ENCODE measurements around the gene IL18BP.

The IL18BP gene

DNA sequence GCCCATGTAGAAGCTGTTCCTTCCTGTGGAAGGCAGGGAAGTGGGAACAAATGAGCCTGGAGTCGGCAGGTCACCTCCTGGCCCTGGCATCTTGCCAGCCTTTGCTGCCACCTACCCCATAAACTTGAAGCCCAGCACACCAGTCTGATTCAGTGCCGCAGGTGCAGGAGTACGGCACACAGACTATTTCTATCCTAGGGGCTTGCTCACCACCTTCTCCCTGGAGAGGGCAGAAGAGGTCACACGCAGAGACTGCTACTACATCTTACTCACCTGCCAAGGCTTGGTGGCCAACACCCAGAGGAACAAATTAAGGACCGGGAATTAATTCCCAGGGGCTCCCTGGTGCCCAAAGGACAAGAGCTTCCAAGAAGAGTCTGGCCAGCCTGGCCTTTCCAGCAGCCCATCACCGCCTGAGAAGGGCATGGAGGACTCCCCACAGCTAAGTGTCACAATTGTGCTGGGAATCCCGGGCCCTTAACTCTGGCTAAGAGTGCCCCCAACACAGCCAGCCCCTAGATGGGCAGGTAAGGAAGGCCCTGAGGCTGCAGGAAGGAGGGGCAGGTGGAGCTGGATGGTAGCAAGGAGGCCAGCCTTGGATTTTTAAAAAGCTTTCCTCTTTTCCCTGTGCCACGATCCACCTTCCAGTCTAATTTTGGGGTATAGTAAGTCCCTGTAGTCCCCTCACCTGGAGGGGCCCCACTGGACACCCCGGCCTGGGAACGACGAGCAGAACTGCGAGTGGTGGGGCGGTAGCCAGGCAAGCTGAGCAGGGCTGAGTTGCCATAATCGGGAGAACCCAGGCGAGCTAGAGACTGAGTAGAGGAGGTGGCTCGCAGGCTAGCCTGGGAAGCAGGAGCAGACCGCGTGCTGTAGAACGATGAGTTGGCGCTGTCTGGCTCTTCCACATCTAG lies 6.9 kb downstream of the IL18BP start:
- no peaks in the 10 kb centered on the region for H3K4me1 ChIP-seq (ENCODE audit: control insufficient read depth, insufficient read depth, low read length)
- no peak overlapping the region for H3K4me3 ChIP-seq (ENCODE audit: low read depth, low read length)
- H3K36me3 ChIP-seq (ENCODE audit: control insufficient read depth, insufficient read depth, low read length) = peaks cover 78% of the 10 kb centered on the region
- H3K9me3 ChIP-seq (ENCODE audit: control insufficient read depth, insufficient read depth, low read length) = no peaks in the 10 kb centered on the region
- H3K27me3 ChIP-seq (ENCODE audit: control insufficient read depth, insufficient read depth, low read length) = no peaks in the 10 kb centered on the region
- H3K9ac ChIP-seq (ENCODE audit: low read depth, low read length) = no peak overlapping the region

GRCh38 chr11:72006309-72007088 lies 7.8 kb downstream of the IL18BP start:
- no peaks in the 10 kb centered on the region for H3K9me3 ChIP-seq (ENCODE audit: control insufficient read depth, insufficient read depth, low read length)
- no peaks in the 10 kb centered on the region for H3K27me3 ChIP-seq (ENCODE audit: control insufficient read depth, insufficient read depth, low read length)
- H3K36me3 ChIP-seq (ENCODE audit: control insufficient read depth, insufficient read depth, low read length) = peaks cover 71% of the 10 kb centered on the region
- no peaks in the 10 kb centered on the region for H3K4me1 ChIP-seq (ENCODE audit: control insufficient read depth, insufficient read depth, low read length)
- H3K4me3 ChIP-seq (ENCODE audit: low read depth, low read length) = no peak overlapping the region
- H3K9ac ChIP-seq (ENCODE audit: low read depth, low read length) = no peak overlapping the region

GRCh38 chr11:72007089-72007476 lies 8.4 kb downstream of the IL18BP start:
- H3K9me3 ChIP-seq (ENCODE audit: control insufficient read depth, insufficient read depth, low read length) = no peaks in the 10 kb centered on the region
- no peaks in the 10 kb centered on the region for H3K27me3 ChIP-seq (ENCODE audit: control insufficient read depth, insufficient read depth, low read length)
- no peaks in the 10 kb centered on the region for H3K4me1 ChIP-seq (ENCODE audit: control insufficient read depth, insufficient read depth, low read length)
- H3K36me3 ChIP-seq (ENCODE audit: control insufficient read depth, insufficient read depth, low read length) = peaks cover 67% of the 10 kb centered on the region
- no peak overlapping the region for H3K9ac ChIP-seq (ENCODE audit: low read depth, low read length)
- no peak overlapping the region for H3K4me3 ChIP-seq (ENCODE audit: low read depth, low read length)

DNA sequence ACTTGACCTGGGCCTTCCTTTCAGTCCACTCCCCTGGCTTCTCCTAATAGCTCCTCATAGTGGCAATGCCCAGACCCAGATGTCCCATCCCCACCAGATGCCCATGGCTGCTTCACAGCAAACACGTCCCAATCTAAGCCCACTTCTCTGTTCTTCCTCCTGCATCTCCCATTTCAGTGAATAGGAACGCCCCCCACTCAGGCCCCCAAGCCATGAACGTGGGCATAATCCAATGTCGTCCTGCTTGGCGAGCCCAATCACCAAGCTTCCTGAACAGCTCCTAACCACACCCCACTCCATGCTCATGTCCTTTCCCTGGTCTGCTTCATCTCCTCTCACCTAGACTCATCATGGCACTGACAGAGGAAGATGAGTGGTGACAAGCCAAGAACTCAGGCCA lies 8.9 kb downstream of the IL18BP start:
- H3K27me3 ChIP-seq (ENCODE audit: control insufficient read depth, insufficient read depth, low read length) = no peaks in the 10 kb centered on the region
- no peak overlapping the region for H3K4me3 ChIP-seq (ENCODE audit: low read depth, low read length)
- H3K4me1 ChIP-seq (ENCODE audit: control insufficient read depth, insufficient read depth, low read length) = no peaks in the 10 kb centered on the region
- H3K9me3 ChIP-seq (ENCODE audit: control insufficient read depth, insufficient read depth, low read length) = no peaks in the 10 kb centered on the region
- no peak overlapping the region for H3K9ac ChIP-seq (ENCODE audit: low read depth, low read length)
- peaks cover 67% of the 10 kb centered on the region for H3K36me3 ChIP-seq (ENCODE audit: control insufficient read depth, insufficient read depth, low read length)

- no peaks in the 10 kb centered on the region for H3K27me3 ChIP-seq (ENCODE audit: control insufficient read depth, insufficient read depth, low read length)
- H3K4me3 ChIP-seq (ENCODE audit: low read depth, low read length) = no peak overlapping the region
- no peaks in the 10 kb centered on the region for H3K9me3 ChIP-seq (ENCODE audit: control insufficient read depth, insufficient read depth, low read length)
- H3K36me3 ChIP-seq (ENCODE audit: control insufficient read depth, insufficient read depth, low read length) = peaks cover 67% of the 10 kb centered on the region
- no peak overlapping the region for H3K9ac ChIP-seq (ENCODE audit: low read depth, low read length)
- no peaks in the 10 kb centered on the region for H3K4me1 ChIP-seq (ENCODE audit: control insufficient read depth, insufficient read depth, low read length)
Measured at GRCh38 chr11:72008728-72009127, 10.0 kb downstream of the IL18BP start.

GRCh38 chr11:72009156-72009555 lies 10.4 kb downstream of the IL18BP start:
- Histone ChIP-seq H3K36me3 (ENCODE audit: control insufficient read depth, insufficient read depth, low read length) (peaks cover 66% of the 10 kb centered on the region), H3K27me3 (ENCODE audit: control insufficient read depth, insufficient read depth, low read length) (no peaks in the 10 kb centered on the region), H3K4me1 (ENCODE audit: control insufficient read depth, insufficient read depth, low read length) (no peaks in the 10 kb centered on the region), H3K4me3 (ENCODE audit: low read depth, low read length) (no peak overlapping the region), H3K9me3 (ENCODE audit: control insufficient read depth, insufficient read depth, low read length) (no peaks in the 10 kb centered on the region), H3K9ac (ENCODE audit: low read depth, low read length) (no peak overlapping the region)

DNA sequence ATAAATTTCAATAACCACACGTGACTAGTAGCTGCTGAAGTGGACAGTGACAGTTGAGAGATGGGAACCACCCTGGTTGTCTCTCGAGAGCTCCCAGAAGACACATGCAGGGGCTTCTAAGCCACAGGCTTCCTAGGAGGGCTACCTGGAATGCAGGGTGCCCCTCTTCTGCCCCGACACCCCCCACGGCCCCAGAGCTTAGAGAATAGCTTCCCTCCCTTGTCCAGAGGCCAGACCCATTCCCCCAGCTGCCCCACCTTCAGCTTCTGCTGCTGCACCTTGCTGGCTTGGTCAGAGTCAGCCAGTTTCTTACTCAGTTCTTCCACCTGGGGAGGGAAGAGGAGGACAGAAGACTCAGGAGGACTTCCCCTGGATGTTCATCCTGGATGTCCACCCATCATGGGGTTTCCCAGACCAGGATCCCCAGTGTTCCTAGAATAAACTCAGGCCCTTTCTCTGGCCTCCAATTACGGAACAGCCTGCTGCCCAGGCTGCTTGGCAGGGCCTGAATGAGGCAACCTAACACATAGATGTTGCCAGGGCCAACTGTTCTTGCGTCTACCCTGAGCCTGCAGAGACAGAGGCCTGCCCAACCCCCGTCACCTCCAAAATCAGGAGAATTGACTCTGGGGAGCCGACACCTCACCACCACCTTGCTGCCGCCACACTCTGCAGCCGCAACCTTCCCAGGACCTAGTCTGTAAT lies 12.0 kb downstream of the IL18BP start:
- H3K36me3 ChIP-seq (ENCODE audit: control insufficient read depth, insufficient read depth, low read length) = peaks cover 67% of the 10 kb centered on the region
- no peak overlapping the region for H3K4me3 ChIP-seq (ENCODE audit: low read depth, low read length)
- no peaks in the 10 kb centered on the region for H3K9me3 ChIP-seq (ENCODE audit: control insufficient read depth, insufficient read depth, low read length)
- H3K27me3 ChIP-seq (ENCODE audit: control insufficient read depth, insufficient read depth, low read length) = no peaks in the 10 kb centered on the region
- no peak overlapping the region for H3K9ac ChIP-seq (ENCODE audit: low read depth, low read length)
- no peaks in the 10 kb centered on the region for H3K4me1 ChIP-seq (ENCODE audit: control insufficient read depth, insufficient read depth, low read length)

GRCh38 chr11:72012091-72012630 lies 13.5 kb downstream of the IL18BP start:
- no peaks in the 10 kb centered on the region for H3K4me1 ChIP-seq (ENCODE audit: control insufficient read depth, insufficient read depth, low read length)
- no peaks in the 10 kb centered on the region for H3K27me3 ChIP-seq (ENCODE audit: control insufficient read depth, insufficient read depth, low read length)
- H3K9me3 ChIP-seq (ENCODE audit: control insufficient read depth, insufficient read depth, low read length) = no peaks in the 10 kb centered on the region
- peaks cover 63% of the 10 kb centered on the region for H3K36me3 ChIP-seq (ENCODE audit: control insufficient read depth, insufficient read depth, low read length)
- H3K9ac ChIP-seq (ENCODE audit: low read depth, low read length) = no peak overlapping the region
- H3K4me3 ChIP-seq (ENCODE audit: low read depth, low read length) = no peak overlapping the region

DNA sequence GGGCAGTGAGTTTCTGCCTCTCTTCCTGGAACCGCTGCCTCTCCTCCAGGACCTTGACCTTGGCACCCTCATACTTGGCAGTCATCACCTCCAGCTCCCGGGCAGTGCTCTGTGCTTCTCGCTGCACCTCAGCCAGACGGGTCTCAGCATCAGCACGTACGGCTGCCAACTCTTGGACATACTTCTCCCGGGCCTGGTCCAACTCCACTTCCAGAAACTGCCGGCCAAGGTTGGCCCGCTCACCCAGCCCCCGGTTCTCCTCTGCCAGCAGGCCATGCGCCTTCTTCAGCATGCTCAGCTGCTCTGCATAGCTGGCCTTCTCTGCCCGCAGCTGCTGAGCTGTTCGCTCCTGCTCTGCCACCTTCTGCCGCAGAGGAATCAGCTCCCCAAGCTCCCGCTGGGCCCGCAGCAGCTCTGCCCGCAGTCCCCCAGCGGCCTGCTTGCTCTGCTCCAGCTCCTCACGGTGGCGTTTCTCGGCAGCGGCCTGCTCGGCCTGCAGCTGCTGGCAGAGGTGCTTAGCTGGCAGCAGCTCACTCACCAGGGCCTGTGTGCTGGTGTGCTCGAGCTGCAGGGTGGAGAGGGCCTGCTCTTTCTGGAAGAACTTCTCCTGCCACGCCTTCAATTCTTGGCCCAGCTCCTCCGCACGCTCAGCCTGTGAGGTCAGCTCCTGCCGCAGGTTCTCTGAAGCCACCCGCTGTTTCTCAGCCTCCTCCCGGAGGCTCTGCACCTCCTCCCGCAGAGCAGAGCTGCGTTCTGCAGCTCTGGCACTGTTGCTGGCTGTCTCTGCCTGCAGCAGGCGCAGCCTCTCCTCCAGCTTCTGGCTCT lies 14.4 kb downstream of the IL18BP start:
- H3K36me3 ChIP-seq (ENCODE audit: control insufficient read depth, insufficient read depth, low read length) = peaks cover 64% of the 10 kb centered on the region
- H3K4me1 ChIP-seq (ENCODE audit: control insufficient read depth, insufficient read depth, low read length) = no peaks in the 10 kb centered on the region
- no peak overlapping the region for H3K4me3 ChIP-seq (ENCODE audit: low read depth, low read length)
- H3K27me3 ChIP-seq (ENCODE audit: control insufficient read depth, insufficient read depth, low read length) = no peaks in the 10 kb centered on the region
- H3K9me3 ChIP-seq (ENCODE audit: control insufficient read depth, insufficient read depth, low read length) = no peaks in the 10 kb centered on the region
- H3K9ac ChIP-seq (ENCODE audit: low read depth, low read length) = no peak overlapping the region

- H3K36me3 ChIP-seq (ENCODE audit: control insufficient read depth, insufficient read depth, low read length) = peaks cover 65% of the 10 kb centered on the region
- H3K4me3 ChIP-seq (ENCODE audit: low read depth, low read length) = no peak overlapping the region
Measured at GRCh38 chr11:72013765-72014711, 15.3 kb downstream of the IL18BP start.

More at GRCh38 chr11:72013765-72014711, 15.3 kb downstream of the IL18BP start:
- H3K9me3 ChIP-seq (ENCODE audit: control insufficient read depth, insufficient read depth, low read length) = no peaks in the 10 kb centered on the region
- no peaks in the 10 kb centered on the region for H3K27me3 ChIP-seq (ENCODE audit: control insufficient read depth, insufficient read depth, low read length)
- H3K9ac ChIP-seq (ENCODE audit: low read depth, low read length) = no peak overlapping the region
- no peaks in the 10 kb centered on the region for H3K4me1 ChIP-seq (ENCODE audit: control insufficient read depth, insufficient read depth, low read length)
